NB4 (cell line): Measurements from ENCODE around the gene COL17A1.

Source experiments
- DNase-seq: peaks from one replicate; pipeline ENCODE4 v3.0.0; 2010; ENCODE audit warnings: low read depth
- H3K4me3 ChIP-seq: one replicate; pipeline ENCODE4 v1.5.1; 2011; ENCODE audit warnings: mild to moderate bottlenecking, low read depth, low read length, moderate library complexity
- MYC ChIP-seq: IDR thresholded peaks from 2 replicates; pipeline ENCODE4 v1.6.1; 2011; ENCODE audit warnings: low read depth, low read length
- POLR2A ChIP-seq: IDR thresholded peaks from 2 replicates; pipeline ENCODE4 v1.6.1; 2011; ENCODE audit warnings: mild to moderate bottlenecking; ENCODE audit not compliant: insufficient read length; ENCODE audit errors: extremely low read depth
- TF ChIP-seq, protein P1 (sequence below): IDR thresholded peaks from one replicate; pipeline ENCODE4 v1.5.1; 2012; ENCODE audit warnings: low read depth, low read length
- TF ChIP-seq, protein P2 (sequence below): IDR thresholded peaks from 2 replicates; pipeline ENCODE4 v1.6.1; 2011; ENCODE audit warnings: low read depth, low read length

COL17A1 gene

DNA sequence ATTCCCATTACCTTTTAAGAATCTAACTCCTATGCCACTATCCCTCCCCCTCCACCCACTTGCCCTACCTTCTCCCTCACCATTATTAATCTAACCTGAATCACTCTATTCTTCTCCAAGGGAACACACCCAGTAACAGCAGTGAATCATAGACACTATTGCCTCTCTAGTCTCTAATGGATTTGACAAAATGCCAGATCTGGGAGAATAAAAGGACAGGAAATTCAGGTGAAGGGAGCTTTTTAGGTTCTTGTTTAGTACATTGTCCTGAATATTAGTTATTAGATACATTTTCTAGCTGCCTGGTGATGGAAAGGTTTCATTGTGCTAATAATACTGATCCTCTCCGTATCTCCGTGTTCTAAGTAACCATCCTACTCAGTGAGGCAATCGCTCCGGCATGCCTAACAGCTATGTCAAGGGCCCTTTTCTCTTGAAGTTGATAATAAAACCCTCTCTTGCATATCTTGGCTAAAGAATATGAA, 32.2 kb upstream of the COL17A1 start:
- TF ChIP-seq, protein P1, sequence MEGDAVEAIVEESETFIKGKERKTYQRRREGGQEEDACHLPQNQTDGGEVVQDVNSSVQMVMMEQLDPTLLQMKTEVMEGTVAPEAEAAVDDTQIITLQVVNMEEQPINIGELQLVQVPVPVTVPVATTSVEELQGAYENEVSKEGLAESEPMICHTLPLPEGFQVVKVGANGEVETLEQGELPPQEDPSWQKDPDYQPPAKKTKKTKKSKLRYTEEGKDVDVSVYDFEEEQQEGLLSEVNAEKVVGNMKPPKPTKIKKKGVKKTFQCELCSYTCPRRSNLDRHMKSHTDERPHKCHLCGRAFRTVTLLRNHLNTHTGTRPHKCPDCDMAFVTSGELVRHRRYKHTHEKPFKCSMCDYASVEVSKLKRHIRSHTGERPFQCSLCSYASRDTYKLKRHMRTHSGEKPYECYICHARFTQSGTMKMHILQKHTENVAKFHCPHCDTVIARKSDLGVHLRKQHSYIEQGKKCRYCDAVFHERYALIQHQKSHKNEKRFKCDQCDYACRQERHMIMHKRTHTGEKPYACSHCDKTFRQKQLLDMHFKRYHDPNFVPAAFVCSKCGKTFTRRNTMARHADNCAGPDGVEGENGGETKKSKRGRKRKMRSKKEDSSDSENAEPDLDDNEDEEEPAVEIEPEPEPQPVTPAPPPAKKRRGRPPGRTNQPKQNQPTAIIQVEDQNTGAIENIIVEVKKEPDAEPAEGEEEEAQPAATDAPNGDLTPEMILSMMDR, result no peak
- TF ChIP-seq, protein P2, sequence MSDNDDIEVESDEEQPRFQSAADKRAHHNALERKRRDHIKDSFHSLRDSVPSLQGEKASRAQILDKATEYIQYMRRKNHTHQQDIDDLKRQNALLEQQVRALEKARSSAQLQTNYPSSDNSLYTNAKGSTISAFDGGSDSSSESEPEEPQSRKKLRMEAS, result no peak
- TF ChIP-seq MYC (no peak), POLR2A (no peak)
- H3K4me3 ChIP-seq, result no peak overlapping the region
- DNase-seq, result no peak

DNA sequence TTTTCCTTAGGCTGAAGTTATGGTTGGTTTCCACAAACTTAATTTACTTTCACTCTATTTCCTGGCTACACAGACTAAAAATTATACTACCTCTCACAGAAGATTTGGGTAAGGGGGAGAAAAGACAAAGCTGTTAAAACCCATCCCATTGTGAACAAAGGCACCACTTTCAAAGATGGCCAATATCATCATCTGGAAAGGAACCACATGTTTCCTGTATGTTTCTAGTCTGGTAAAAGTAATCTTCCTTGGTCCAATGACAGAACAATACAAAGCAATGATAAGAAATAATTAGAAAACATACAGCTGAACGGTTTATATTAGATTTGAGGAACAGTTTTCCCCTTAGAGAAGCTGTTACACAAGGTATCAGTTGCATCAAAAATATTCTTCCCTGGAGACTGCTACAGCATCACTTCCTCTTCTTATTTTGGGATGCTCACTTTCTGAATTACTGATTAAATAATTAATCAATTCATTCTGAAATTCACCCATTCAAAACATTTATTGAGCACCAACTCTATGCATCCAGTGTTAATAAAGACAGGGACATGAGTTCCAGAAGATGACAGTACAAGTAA, 27.8 kb upstream of the COL17A1 start:
- no peak overlapping the region for H3K4me3 ChIP-seq
- peak; percentile 31 for DNase-seq
- TF ChIP-seq, protein P1, result no peak
- no peak for TF ChIP-seq POLR2A
- TF ChIP-seq, protein P2, result no peak
- TF ChIP-seq MYC, result no peak

DNA sequence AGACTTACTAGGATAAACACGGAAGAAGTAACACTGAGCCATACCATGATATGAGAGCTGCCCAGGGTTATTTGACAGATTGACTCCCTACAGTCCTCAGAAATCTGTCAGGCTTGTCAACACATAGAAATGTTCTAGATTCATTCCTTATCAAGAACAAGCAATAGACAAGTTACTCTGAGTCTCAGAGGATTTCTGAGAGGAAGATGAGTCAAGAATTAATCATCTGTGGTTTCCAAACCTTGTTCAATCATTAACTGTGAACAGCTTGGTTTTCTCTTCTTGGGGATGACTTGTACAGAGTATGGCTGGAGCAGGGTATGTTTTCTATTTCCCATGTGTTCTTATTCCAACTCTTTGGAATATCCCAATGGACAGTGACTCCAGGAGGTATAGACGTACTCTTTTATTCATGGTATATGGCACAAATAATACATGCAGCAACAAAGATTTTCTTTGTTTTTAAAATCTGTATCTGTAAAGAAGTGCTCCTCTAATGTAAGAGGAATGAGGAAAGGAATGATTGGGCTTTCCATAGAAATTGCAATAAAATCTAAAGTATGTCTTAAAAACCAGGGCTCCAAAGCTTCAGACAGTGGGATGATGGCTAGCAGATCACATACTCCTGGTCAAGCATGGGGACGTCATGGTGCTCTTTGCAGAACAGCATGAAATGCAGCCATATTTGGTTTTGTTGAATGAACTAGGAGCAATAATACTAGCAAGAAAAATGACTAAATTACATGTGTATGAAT, 24.4 kb upstream of the COL17A1 start:
- H3K4me3 ChIP-seq, result no peak overlapping the region
- TF ChIP-seq MYC, result no peak
- TF ChIP-seq, protein P2, result no peak
- peak; percentile 58 for DNase-seq

DNA sequence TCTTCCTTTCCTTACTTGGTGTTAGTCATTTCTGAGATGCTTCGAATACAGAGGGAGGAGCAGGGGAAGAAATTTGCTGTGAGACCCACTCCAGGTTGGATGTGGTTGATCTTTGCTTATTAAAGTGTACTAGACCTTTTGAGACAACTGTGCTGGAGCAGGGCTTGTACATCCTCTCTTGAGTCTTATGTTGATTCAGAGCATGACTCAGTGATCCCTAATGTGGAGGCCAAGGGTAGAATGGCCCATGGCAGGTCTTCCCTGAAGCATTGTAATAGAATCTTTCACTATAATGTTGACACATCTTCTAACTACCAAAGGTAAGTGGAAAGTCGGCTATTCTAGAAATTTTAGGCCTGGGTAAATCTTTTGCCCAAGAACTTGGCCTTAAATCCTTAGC, 19.2 kb upstream of the COL17A1 start:
- no peak for DNase-seq
- no peak overlapping the region for H3K4me3 ChIP-seq
- no peak for TF ChIP-seq POLR2A
- TF ChIP-seq MYC, result no peak
- TF ChIP-seq, protein P2, result no peak
- TF ChIP-seq, protein P1, result no peak

DNA sequence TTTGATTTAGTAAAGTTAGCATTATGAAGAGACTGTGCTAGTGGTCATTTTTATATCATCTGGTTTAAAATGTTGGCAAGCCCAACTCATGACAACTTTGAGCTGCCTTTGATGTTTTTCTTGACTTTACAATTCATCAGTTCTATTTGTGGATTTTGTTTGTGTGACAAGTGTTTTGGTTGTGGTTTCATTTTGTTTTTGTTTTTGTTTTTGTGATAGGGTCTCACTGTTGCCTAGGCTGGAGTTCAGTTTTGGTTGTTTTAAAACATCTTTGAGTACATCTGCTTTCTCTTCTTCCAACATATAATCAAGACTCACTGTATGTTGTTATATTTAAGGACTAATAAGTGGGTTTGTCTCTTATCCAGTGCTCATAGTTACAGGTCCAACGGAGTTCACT, 18.7 kb upstream of the COL17A1 start:
- no peak overlapping the region for H3K4me3 ChIP-seq
- no peak for DNase-seq
- TF ChIP-seq POLR2A (no peak), MYC (no peak)
- TF ChIP-seq, protein P1, result no peak
- TF ChIP-seq, protein P2, result no peak

DNA sequence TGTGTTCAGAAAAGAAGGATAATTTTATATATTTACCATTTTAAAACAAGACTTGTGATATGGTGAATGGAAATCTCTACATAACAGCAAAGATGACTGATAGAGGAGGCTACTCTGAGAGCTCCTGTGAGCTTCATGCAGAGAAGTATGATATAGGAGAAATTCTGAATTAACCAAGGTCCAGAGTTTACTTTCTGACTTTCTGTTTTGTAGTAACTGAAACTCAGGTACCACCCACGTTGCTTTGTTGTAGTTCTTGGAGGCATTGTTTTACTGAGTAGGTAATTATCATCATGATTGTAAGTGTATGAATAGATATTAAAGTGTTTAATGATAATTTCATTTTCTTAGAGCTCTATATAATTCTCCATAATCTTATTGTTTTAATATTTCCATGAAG, 18.3 kb upstream of the COL17A1 start:
- TF ChIP-seq MYC (no peak), POLR2A (no peak)
- TF ChIP-seq, protein P2, result no peak
- TF ChIP-seq, protein P1, result no peak
- no peak overlapping the region for H3K4me3 ChIP-seq
- no peak for DNase-seq
